Liver (tissue), 3 donors: ENCODE results near the gene ERGIC1.

Experiments used
- EGR1 ChIP-seq, 2 donors: IDR thresholded peaks; 2 replicates each; pipeline ENCODE4 v1.6.1; 2016 to 2018; ENCODE audit warnings: antibody characterized with exemption in 2 of 2, low read depth in 2 of 2
- GABPA ChIP-seq, 2 donors: IDR thresholded peaks in 1 of 2; conservative IDR thresholded peaks in 1 of 2; 2 replicates each; pipeline ENCODE4 v1.6.1; 2016; ENCODE audit warnings: antibody characterized with exemption in 2 of 2, mild to moderate bottlenecking in 1 of 2, moderate library complexity in 1 of 2
- HNF4A ChIP-seq, 2 donors: conservative IDR thresholded peaks; 2 replicates each; pipeline ENCODE4 v1.6.1; 2016; ENCODE audit warnings: antibody characterized with exemption in 2 of 2, mild to moderate bottlenecking in 2 of 2
- JUND ChIP-seq, 2 donors: IDR thresholded peaks; 2 replicates each; pipeline ENCODE4 v1.6.1; 2016; ENCODE audit warnings: antibody characterized with exemption in 2 of 2
- MAX ChIP-seq: IDR thresholded peaks from 2 replicates; pipeline ENCODE4 v1.6.1; 2016; ENCODE audit warnings: antibody characterized with exemption
- RAD21 ChIP-seq, 2 donors: IDR thresholded peaks; 2 replicates each; pipeline ENCODE4 v1.6.1; 2016; ENCODE audit warnings: antibody characterized with exemption in 2 of 2, mild to moderate bottlenecking in 2 of 2
- REST ChIP-seq: IDR thresholded peaks from 2 replicates; pipeline ENCODE4 v1.6.1; 2016; ENCODE audit warnings: antibody characterized with exemption, mild to moderate bottlenecking
- RXRA ChIP-seq, 2 donors: IDR thresholded peaks; 2 replicates each; pipeline ENCODE4 v1.6.1; 2017 to 2018; ENCODE audit warnings: antibody characterized with exemption in 2 of 2, mild to moderate bottlenecking in 1 of 2
- SP1 ChIP-seq: IDR thresholded peaks from 2 replicates; pipeline ENCODE4 v1.6.1; 2018; ENCODE audit warnings: antibody characterized with exemption, mild to moderate bottlenecking
- TAF1 ChIP-seq: conservative IDR thresholded peaks from 2 replicates; pipeline ENCODE4 v1.6.1; 2016; ENCODE audit warnings: antibody characterized with exemption, mild to moderate bottlenecking
- YY1 ChIP-seq: IDR thresholded peaks from 2 replicates; pipeline ENCODE4 v1.6.1; 2016; ENCODE audit warnings: antibody characterized with exemption, mild to moderate bottlenecking
- TF ChIP-seq, protein P1 (sequence below): fragments of 150-350 bp; IDR thresholded peaks from 2 replicates; pipeline ENCODE4 v1.5.1; 2017; ENCODE audit warnings: improper control_type of control experiment, low read depth, low read length; ENCODE audit not compliant: missing input control
- TF ChIP-seq, protein P2 (sequence below): IDR thresholded peaks from 2 replicates; pipeline ENCODE4 v1.6.1; 2016; ENCODE audit warnings: antibody characterized with exemption
- donor health status: healthy.
- donor health status: healthy.

DNA sequence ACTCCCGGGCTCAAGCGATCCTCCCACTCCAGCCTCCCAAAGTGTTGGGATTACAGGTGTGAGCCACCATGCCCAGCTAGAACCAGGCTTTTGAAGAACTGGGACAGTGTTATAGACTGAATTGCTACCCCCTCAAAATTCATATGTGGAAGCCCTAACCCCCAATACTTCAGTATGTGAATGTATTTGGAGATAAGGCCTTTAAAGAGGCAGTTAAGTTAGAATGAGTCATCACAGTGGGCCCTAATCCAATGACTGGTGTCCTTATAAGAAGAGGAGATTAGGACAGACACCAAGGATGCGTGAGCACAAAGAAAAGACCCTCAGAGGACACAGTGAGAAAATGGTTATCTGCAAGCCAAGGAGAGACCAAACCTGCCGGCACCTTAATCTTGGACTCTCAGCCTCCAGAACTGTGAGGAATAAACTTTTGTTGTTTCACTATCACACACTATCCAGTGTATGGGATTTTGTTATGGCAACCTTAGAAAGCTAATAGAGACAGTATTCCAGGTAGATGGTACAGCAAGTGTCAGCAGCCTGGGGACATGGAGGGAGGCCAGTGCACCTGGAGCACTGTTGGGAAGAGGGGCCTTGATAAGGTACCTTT lies 31.4 kb upstream of the ERGIC1 start:
- TF ChIP-seq, protein P1, sequence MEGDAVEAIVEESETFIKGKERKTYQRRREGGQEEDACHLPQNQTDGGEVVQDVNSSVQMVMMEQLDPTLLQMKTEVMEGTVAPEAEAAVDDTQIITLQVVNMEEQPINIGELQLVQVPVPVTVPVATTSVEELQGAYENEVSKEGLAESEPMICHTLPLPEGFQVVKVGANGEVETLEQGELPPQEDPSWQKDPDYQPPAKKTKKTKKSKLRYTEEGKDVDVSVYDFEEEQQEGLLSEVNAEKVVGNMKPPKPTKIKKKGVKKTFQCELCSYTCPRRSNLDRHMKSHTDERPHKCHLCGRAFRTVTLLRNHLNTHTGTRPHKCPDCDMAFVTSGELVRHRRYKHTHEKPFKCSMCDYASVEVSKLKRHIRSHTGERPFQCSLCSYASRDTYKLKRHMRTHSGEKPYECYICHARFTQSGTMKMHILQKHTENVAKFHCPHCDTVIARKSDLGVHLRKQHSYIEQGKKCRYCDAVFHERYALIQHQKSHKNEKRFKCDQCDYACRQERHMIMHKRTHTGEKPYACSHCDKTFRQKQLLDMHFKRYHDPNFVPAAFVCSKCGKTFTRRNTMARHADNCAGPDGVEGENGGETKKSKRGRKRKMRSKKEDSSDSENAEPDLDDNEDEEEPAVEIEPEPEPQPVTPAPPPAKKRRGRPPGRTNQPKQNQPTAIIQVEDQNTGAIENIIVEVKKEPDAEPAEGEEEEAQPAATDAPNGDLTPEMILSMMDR = no peak
- TF ChIP-seq RAD21 (IDR thresholded peaks at IDR 0.05) = no peak
- no peak for TF ChIP-seq HNF4A (conservative IDR thresholded peaks at IDR 0.05)
- TF ChIP-seq TAF1 = no peak
- TF ChIP-seq YY1 = no peak
- TF ChIP-seq GABPA (IDR thresholded peaks at IDR 0.05 in 1 of 2, conservative IDR thresholded peaks at IDR 0.05 in 1 of 2) = no peak
- TF ChIP-seq, protein P2, sequence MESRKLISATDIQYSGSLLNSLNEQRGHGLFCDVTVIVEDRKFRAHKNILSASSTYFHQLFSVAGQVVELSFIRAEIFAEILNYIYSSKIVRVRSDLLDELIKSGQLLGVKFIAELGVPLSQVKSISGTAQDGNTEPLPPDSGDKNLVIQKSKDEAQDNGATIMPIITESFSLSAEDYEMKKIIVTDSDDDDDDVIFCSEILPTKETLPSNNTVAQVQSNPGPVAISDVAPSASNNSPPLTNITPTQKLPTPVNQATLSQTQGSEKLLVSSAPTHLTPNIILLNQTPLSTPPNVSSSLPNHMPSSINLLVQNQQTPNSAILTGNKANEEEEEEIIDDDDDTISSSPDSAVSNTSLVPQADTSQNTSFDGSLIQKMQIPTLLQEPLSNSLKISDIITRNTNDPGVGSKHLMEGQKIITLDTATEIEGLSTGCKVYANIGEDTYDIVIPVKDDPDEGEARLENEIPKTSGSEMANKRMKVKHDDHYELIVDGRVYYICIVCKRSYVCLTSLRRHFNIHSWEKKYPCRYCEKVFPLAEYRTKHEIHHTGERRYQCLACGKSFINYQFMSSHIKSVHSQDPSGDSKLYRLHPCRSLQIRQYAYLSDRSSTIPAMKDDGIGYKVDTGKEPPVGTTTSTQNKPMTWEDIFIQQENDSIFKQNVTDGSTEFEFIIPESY = no peak
- no peak for TF ChIP-seq REST
- no peak for TF ChIP-seq MAX
- no peak for TF ChIP-seq JUND (IDR thresholded peaks at IDR 0.05)
- no peak for TF ChIP-seq RXRA (IDR thresholded peaks at IDR 0.05)
- TF ChIP-seq SP1 = no peak
- no peak for TF ChIP-seq EGR1 (IDR thresholded peaks at IDR 0.05; ENCODE audit: low read depth in 2 of 2)
